ENCODE data around the gene IMPG2. TPM values are rescaled to one million over a fixed set of nuclear protein-coding genes. Genes with fewer than 3 reads are reported as not detected.
"Not testable (repeated sequence)": the region's sequence is repeated elsewhere in the genome, so short reads cannot be mapped to it uniquely, and the experiment has no call there.

IMPG2 gene
- total RNA-seq, 2 experiments from 2014 or later, result 0.03 TPM; not detected in 1

DNA sequence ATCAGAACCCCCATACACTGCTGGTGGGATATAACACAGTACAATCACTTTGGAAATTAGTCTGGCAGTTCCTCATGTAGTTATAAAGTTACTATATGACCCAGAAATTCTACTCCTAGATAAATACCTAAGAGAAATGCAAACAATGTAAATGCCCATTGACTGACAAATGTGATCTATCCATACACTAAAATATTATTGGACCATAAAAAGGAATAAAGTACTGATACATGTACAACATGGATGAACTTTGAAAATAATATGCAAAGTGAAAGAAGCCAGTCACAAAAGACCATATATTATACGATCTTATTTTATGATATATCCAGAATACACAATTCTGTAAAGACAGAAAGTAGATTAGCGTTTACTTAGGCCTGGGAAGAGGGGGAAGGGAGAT lies 7.8 kb downstream of the IMPG2 start:
- no peaks in the 10 kb centered on the region for H3K36me3 ChIP-seq (ENCODE audit: insufficient read depth, low read length)
- TF ChIP-seq, protein P1, sequence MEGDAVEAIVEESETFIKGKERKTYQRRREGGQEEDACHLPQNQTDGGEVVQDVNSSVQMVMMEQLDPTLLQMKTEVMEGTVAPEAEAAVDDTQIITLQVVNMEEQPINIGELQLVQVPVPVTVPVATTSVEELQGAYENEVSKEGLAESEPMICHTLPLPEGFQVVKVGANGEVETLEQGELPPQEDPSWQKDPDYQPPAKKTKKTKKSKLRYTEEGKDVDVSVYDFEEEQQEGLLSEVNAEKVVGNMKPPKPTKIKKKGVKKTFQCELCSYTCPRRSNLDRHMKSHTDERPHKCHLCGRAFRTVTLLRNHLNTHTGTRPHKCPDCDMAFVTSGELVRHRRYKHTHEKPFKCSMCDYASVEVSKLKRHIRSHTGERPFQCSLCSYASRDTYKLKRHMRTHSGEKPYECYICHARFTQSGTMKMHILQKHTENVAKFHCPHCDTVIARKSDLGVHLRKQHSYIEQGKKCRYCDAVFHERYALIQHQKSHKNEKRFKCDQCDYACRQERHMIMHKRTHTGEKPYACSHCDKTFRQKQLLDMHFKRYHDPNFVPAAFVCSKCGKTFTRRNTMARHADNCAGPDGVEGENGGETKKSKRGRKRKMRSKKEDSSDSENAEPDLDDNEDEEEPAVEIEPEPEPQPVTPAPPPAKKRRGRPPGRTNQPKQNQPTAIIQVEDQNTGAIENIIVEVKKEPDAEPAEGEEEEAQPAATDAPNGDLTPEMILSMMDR (conservative IDR thresholded peaks at IDR 0.05; ENCODE audit: low read length), result no peak
- TF ChIP-seq EZH2phosphoT487 (IDR thresholded peaks at IDR 0.05; ENCODE audit: borderline replicate concordance, low read depth, low read length), result no peak
- no peak for DNase-seq (ENCODE audit: low spot score)
- ChIA-PET CTCF (ENCODE audit: unreplicated experiment) (no interaction called here), POLR2A (interaction anchor here (0.8 to 1.0 kb wide), 2 partner anchors 8 to 12 kb away, joined by 3 to 4 read pairs; no protein-coding TSS in a partner anchor)
- no peak overlapping the region for H2AFZ ChIP-seq (ENCODE audit: low read length)
- no TSS peak for BruUV-seq (replicated peaks)
- H3K4me1 ChIP-seq (ENCODE audit: insufficient read depth, low read length, poor library complexity, severe bottlenecking), result no peaks in the 10 kb centered on the region
- no peaks in the 10 kb centered on the region for H4K20me1 ChIP-seq (ENCODE audit: insufficient read depth, low read length)
- H3K27ac ChIP-seq (ENCODE audit: low read depth, low read length, poor library complexity, severe bottlenecking), result no peak overlapping the region
- H3K9me2 ChIP-seq (ENCODE audit: insufficient read depth, low read length), result no peaks in the 10 kb centered on the region
- H3K4me3 ChIP-seq (ENCODE audit: low read depth, low read length, poor library complexity, severe bottlenecking), result no peak overlapping the region
- peaks cover 9% of the 10 kb centered on the region; the same call in 1 of the 2 replicates for H3K9me3 ChIP-seq (ENCODE audit: low read length)
- intact Hi-C loops (cut with micrococcal nuclease; ENCODE audit: unreplicated experiment), result no loop called here
- H3K4me2 ChIP-seq (ENCODE audit: low read length), result no peak overlapping the region
- no peaks in the 10 kb centered on the region for H3K79me2 ChIP-seq (ENCODE audit: insufficient read depth, low read depth, low read length)

GRCh38 chr3:101311676-101312075 lies 8.7 kb downstream of the IMPG2 start:
- intact Hi-C loops (cut with micrococcal nuclease; ENCODE audit: unreplicated experiment), result no loop called here
- Histone ChIP-seq H3K27ac (ENCODE audit: low read depth, low read length, poor library complexity, severe bottlenecking) (no peak overlapping the region), H3K36me3 (ENCODE audit: insufficient read depth, low read length) (no peaks in the 10 kb centered on the region), H4K20me1 (ENCODE audit: insufficient read depth, low read length) (no peaks in the 10 kb centered on the region), H2AFZ (ENCODE audit: low read length) (no peak overlapping the region), H3K9me2 (ENCODE audit: insufficient read depth, low read length) (no peaks in the 10 kb centered on the region), H3K79me2 (ENCODE audit: insufficient read depth, low read depth, low read length) (no peaks in the 10 kb centered on the region), H3K4me1 (ENCODE audit: insufficient read depth, low read length, poor library complexity, severe bottlenecking) (no peaks in the 10 kb centered on the region), H3K4me3 (ENCODE audit: low read depth, low read length, poor library complexity, severe bottlenecking) (no peak overlapping the region), H3K9me3 (ENCODE audit: low read length) (peaks cover 9% of the 10 kb centered on the region; the same call in 1 of the 2 replicates), H3K4me2 (ENCODE audit: low read length) (no peak overlapping the region)
- POLR2A ChIA-PET, result no interaction called here
- no peak for DNase-seq (ENCODE audit: low spot score)
- BruUV-seq (replicated peaks), result no TSS peak
- no peak for TF ChIP-seq EZH2phosphoT487 (IDR thresholded peaks at IDR 0.05; ENCODE audit: borderline replicate concordance, low read depth, low read length)
- TF ChIP-seq, protein P1 (conservative IDR thresholded peaks at IDR 0.05; ENCODE audit: low read length), result no peak
- CTCF ChIA-PET (ENCODE audit: unreplicated experiment), result no interaction called here

DNA sequence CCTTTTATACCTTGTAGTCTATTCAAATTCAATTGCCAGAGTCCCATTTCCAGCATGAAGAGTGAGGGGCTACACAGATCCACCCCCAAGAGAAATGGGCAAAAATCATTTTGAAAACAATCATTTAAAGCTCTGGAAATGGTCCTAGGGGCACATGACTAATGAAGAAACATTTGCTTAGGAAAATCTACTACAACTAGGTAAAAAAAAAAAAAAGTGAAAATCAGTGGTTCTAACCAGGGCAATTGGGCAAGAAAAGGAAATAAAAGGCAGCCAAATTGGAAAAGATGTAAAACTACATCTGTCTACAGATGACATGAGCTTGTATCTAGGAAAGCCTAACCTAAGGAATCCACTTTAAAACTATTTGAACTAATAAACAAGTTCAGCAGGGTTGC lies 9.4 kb downstream of the IMPG2 start:
- H3K4me3 ChIP-seq (ENCODE audit: low read depth, low read length, poor library complexity, severe bottlenecking), result no peak overlapping the region
- intact Hi-C loops (cut with micrococcal nuclease; ENCODE audit: unreplicated experiment), result no loop called here
- POLR2A ChIA-PET, result interaction anchor here (0.6 kb wide), 1 partner anchor 283 kb away, joined by 3 read pairs; no protein-coding TSS in a partner anchor
- BruUV-seq (replicated peaks), result no TSS peak
- no peak overlapping the region for H2AFZ ChIP-seq (ENCODE audit: low read length)
- H3K9me2 ChIP-seq (ENCODE audit: insufficient read depth, low read length), result no peaks in the 10 kb centered on the region
- H3K79me2 ChIP-seq (ENCODE audit: insufficient read depth, low read depth, low read length), result no peaks in the 10 kb centered on the region
- peaks cover 9% of the 10 kb centered on the region; the same call in 1 of the 2 replicates for H3K9me3 ChIP-seq (ENCODE audit: low read length)
- DNase-seq (ENCODE audit: low spot score), result no peak
- H3K4me1 ChIP-seq (ENCODE audit: insufficient read depth, low read length, poor library complexity, severe bottlenecking), result no peaks in the 10 kb centered on the region
- CTCF ChIA-PET (ENCODE audit: unreplicated experiment), result no interaction called here
- no peak overlapping the region for H3K4me2 ChIP-seq (ENCODE audit: low read length)
- no peaks in the 10 kb centered on the region for H4K20me1 ChIP-seq (ENCODE audit: insufficient read depth, low read length)
- H3K27ac ChIP-seq (ENCODE audit: low read depth, low read length, poor library complexity, severe bottlenecking), result no peak overlapping the region
- TF ChIP-seq, protein P1 (conservative IDR thresholded peaks at IDR 0.05; ENCODE audit: low read length), result no peak
- no peak for TF ChIP-seq EZH2phosphoT487 (IDR thresholded peaks at IDR 0.05; ENCODE audit: borderline replicate concordance, low read depth, low read length)
- H3K36me3 ChIP-seq (ENCODE audit: insufficient read depth, low read length), result no peaks in the 10 kb centered on the region

GRCh38 chr3:101308147-101308772 lies 12.1 kb downstream of the IMPG2 start:
- H3K4me2 ChIP-seq (ENCODE audit: low read length); H3K9me3 ChIP-seq (ENCODE audit: low read length); H3K4me3 ChIP-seq (ENCODE audit: low read depth, low read length, poor library complexity, severe bottlenecking); BruUV-seq (replicated peaks); intact Hi-C loops (cut with micrococcal nuclease; ENCODE audit: unreplicated experiment); H3K27ac ChIP-seq (ENCODE audit: low read depth, low read length, poor library complexity, severe bottlenecking); H2AFZ ChIP-seq (ENCODE audit: low read length); H3K4me1 ChIP-seq (ENCODE audit: insufficient read depth, low read length, poor library complexity, severe bottlenecking); H3K79me2 ChIP-seq (ENCODE audit: insufficient read depth, low read depth, low read length); H4K20me1 ChIP-seq (ENCODE audit: insufficient read depth, low read length); CTCF ChIA-PET (ENCODE audit: unreplicated experiment); H3K36me3 ChIP-seq (ENCODE audit: insufficient read depth, low read length); H3K9me2 ChIP-seq (ENCODE audit: insufficient read depth, low read length): not testable (repeated sequence)
- peak; percentile 39 for DNase-seq (ENCODE audit: low spot score)
- POLR2A ChIA-PET, result interaction anchor here (1.2 kb wide), 1 partner anchor 9 kb away, joined by 5 read pairs; no protein-coding TSS in a partner anchor

All from OCI-LY7 (cell line).